OCI-LY7 (cell line): Measurements from ENCODE around the gene PPP1R9B. TPM values are rescaled to one million over a fixed set of nuclear protein-coding genes. Genes with fewer than 3 reads are reported as not detected.

ENCODE experiments used
- Bru-seq: library from RNA; stranded (reverse); fragments of 400-500 nt; gene quantifications from one replicate; lab custom pipeline; 2021; lab: Mats Ljungman, UMichigan
- BruChase-seq, 2 experiments: library from RNA; stranded (reverse); fragments of 400-500 nt; gene quantifications; one replicate each; lab custom pipeline; 2021; lab: Mats Ljungman, UMichigan
- BruUV-seq: library from RNA; stranded (reverse); fragments of 400-500 nt; replicated peaks from 2 replicates; lab custom pipeline; 2021; lab: Mats Ljungman, UMichigan
- CTCF ChIA-PET: fragments of 300-600 bp; sonication (Branson Sonifier 250); formaldehyde crosslinking; loops from one replicate; lab custom pipeline; 2022; ENCODE audit warnings: antibody characterized with exemption; ENCODE audit not compliant: unreplicated experiment; lab: Charles Lee
- POLR2A ChIA-PET: fragments of 300-600 bp; sonication (Branson Sonifier 250); formaldehyde crosslinking; loops from one replicate; lab custom pipeline; 2022; ENCODE audit warnings: antibody characterized with exemption; lab: Charles Lee
- DNase-seq: peaks from one replicate; pipeline ENCODE4 v3.0.0-alpha.2; 2015; ENCODE audit warnings: low spot score
- H2AFZ ChIP-seq: fragments of 200-600 bp; sonication (generic), shearing (Covaris generic); 2 replicates; pipeline ENCODE4 v1.6.1; 2014; ENCODE audit warnings: mild to moderate bottlenecking, antibody characterized with exemption, low read length, moderate library complexity
- H3K27ac ChIP-seq: fragments of 200-600 bp; sonication (generic); 2 replicates; pipeline ENCODE4 v1.5.1; 2014; ENCODE audit warnings: mixed run types, low read depth, mild to moderate bottlenecking, moderate library complexity, low read length, inconsistent platforms; ENCODE audit not compliant: poor library complexity, severe bottlenecking
- H3K36me3 ChIP-seq: fragments of 200-600 bp; sonication (generic); 2 replicates; pipeline ENCODE4 v1.6.1; 2014; ENCODE audit warnings: mild to moderate bottlenecking, antibody characterized with exemption, low read length, moderate library complexity, mixed read lengths; ENCODE audit not compliant: insufficient read depth
- H3K4me1 ChIP-seq: fragments of 200-600 bp; sonication (generic); 2 replicates; pipeline ENCODE4 v1.5.1; 2014; ENCODE audit warnings: mild to moderate bottlenecking, low read length; ENCODE audit not compliant: insufficient read depth, poor library complexity, severe bottlenecking
- H3K4me2 ChIP-seq: fragments of 200-600 bp; sonication (generic); 2 replicates; pipeline ENCODE4 v1.6.1; 2014; ENCODE audit warnings: mild to moderate bottlenecking, low read length
- H3K4me3 ChIP-seq: fragments of 200-600 bp; sonication (generic); 2 replicates; pipeline ENCODE4 v1.5.1; 2014; ENCODE audit warnings: mild to moderate bottlenecking, low read depth, low read length; ENCODE audit not compliant: poor library complexity, severe bottlenecking
- H3K79me2 ChIP-seq: fragments of 200-600 bp; sonication (generic); 2 replicates; pipeline ENCODE4 v1.6.1; 2016; ENCODE audit warnings: low read depth, mild to moderate bottlenecking, low read length, moderate library complexity, mixed read lengths; ENCODE audit not compliant: insufficient read depth
- H3K9me2 ChIP-seq: fragments of 200-600 bp; sonication (generic); 2 replicates; pipeline ENCODE4 v1.6.1; 2016; ENCODE audit warnings: mild to moderate bottlenecking, low read length, mixed read lengths; ENCODE audit not compliant: insufficient read depth
- H3K9me3 ChIP-seq: fragments of 200-600 bp; sonication (generic); 2 replicates; pipeline ENCODE4 v1.6.1; 2014; ENCODE audit warnings: mild to moderate bottlenecking, mixed run types, low read length, mixed read lengths
- H4K20me1 ChIP-seq: fragments of 200-600 bp; sonication (generic); 2 replicates; pipeline ENCODE4 v1.6.1; 2014; ENCODE audit warnings: mild to moderate bottlenecking, antibody characterized with exemption, low read length, moderate library complexity, mixed read lengths; ENCODE audit not compliant: insufficient read depth
- EZH2phosphoT487 ChIP-seq: fragments of 200-600 bp; sonication (generic); IDR thresholded peaks from 2 replicates; pipeline ENCODE4 v1.6.1; 2018; ENCODE audit warnings: low read depth, borderline replicate concordance, mild to moderate bottlenecking, mixed run types, antibody characterized with exemption, low read length, moderate library complexity, mixed read lengths
- intact Hi-C: fragments of 100-400 bp; cut with micrococcal nuclease; formaldehyde crosslinking; loops from one replicate; pipeline ENCODE4 v1.10.0; 2022; ENCODE audit not compliant: unreplicated experiment
- long read RNA-seq: library from polyadenylated mRNA; stranded (forward); transcript quantifications from one replicate; pipeline ENCODE4 v2.0.0, GENCODE V29; 2022
- total RNA-seq, 2 experiments: library from RNA; depleted of rRNA in 1 of 2; stranded (reverse); fragments of >200 nt in 1 of 2; shearing (Covaris generic) in 1 of 2; gene quantifications; 2 replicates each; pipeline ENCODE4 v1.2.3, GENCODE V29; 2014 to 2022
- TF ChIP-seq, protein P1 (sequence below): fragments of 200-600 bp; sonication (generic); conservative IDR thresholded peaks from 2 replicates; pipeline ENCODE4 v1.5.1; 2014; ENCODE audit warnings: mild to moderate bottlenecking, antibody characterized with exemption, low read length, moderate library complexity, mixed read lengths

The PPP1R9B gene, protein sequence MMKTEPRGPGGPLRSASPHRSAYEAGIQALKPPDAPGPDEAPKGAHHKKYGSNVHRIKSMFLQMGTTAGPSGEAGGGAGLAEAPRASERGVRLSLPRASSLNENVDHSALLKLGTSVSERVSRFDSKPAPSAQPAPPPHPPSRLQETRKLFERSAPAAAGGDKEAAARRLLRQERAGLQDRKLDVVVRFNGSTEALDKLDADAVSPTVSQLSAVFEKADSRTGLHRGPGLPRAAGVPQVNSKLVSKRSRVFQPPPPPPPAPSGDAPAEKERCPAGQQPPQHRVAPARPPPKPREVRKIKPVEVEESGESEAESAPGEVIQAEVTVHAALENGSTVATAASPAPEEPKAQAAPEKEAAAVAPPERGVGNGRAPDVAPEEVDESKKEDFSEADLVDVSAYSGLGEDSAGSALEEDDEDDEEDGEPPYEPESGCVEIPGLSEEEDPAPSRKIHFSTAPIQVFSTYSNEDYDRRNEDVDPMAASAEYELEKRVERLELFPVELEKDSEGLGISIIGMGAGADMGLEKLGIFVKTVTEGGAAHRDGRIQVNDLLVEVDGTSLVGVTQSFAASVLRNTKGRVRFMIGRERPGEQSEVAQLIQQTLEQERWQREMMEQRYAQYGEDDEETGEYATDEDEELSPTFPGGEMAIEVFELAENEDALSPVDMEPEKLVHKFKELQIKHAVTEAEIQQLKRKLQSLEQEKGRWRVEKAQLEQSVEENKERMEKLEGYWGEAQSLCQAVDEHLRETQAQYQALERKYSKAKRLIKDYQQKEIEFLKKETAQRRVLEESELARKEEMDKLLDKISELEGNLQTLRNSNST
- total RNA-seq (2014; rRNA removed; shearing (Covaris generic)) (45.3 and 73.2 TPM in 2 replicates), total RNA-seq (2022) (73.9 and 87.0 TPM in 2 replicates), Bru-seq, nascent RNA (percentile 64 among the genes with signal in this experiment), BruChase-seq, experiment 1, labeled RNA remaining after a 6-hour chase (percentile 82 among the genes with signal in this experiment), BruChase-seq, experiment 2, labeled RNA remaining after a 2-hour chase (percentile 84 among the genes with signal in this experiment)
- long read RNA-seq, full-length matches to known transcripts: 8 of 24 reads
- long read RNA-seq, partial matches to known transcripts: 5 of 24 reads
- long read RNA-seq, other reads (novel, unspliced or antisense): 11 of 24 reads

DNA sequence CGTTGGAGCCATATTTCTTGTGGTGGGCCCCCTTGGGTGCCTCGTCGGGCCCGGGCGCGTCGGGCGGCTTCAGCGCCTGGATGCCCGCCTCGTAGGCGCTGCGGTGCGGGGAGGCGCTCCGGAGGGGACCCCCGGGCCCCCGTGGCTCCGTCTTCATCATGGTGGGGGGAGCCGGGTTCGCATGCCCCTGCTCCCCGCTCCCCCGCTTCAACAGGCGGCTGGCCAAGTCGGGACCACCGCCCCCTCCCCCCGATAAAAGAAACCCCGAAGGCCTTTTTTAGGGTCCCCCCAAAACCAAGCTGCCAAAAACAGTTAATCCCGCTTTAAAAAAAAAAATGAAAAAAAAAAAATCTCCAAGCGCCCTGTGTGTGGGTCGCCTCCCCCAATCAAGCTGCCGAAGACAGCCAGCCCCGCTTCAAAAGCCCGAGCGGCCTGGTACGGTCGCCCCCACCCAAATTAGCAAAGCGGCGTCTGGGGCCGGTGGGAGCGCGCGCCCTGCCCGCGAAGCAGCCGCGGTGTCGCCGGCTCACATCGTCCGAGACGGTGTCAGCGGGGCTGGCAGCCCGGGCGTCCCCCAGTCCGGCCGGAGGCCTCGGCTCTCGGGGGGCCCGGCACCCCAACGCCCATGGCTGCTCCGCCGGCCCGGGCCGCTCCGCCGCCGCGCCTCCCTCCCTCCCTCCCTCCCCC lies at the start of gene PPP1R9B:
Gene PPP1R9B (minus strand): TSS at position 324 of the 687 bp plus-strand sequence. CDS start 164 bp downstream, at position 160.
- H3K27ac ChIP-seq: peak within 1 kb of the TSS; percentile 87
- peak; percentile 40 for DNase-seq
- H3K79me2 ChIP-seq: peaks cover 53% of the 10 kb centered on the region
- intact Hi-C loops: loop anchor here (1.0 to 10.0 kb wide), 3 partner anchors 11 to 476 kb away; partner anchors contain the start of genes PDK2 and SPOP
- ChIA-PET POLR2A (interaction anchor here (0.6 kb wide), 3 partner anchors 32 to 129 kb away, joined by 4 to 6 read pairs (median 4); no protein-coding TSS in a partner anchor), CTCF (no interaction called here)
- peak within 1 kb of the TSS; percentile 98 for H3K4me2 ChIP-seq
- H3K36me3 ChIP-seq: peaks cover 35% of the 10 kb centered on the region
- TF ChIP-seq EZH2phosphoT487: no peak
- TF ChIP-seq, protein P1, sequence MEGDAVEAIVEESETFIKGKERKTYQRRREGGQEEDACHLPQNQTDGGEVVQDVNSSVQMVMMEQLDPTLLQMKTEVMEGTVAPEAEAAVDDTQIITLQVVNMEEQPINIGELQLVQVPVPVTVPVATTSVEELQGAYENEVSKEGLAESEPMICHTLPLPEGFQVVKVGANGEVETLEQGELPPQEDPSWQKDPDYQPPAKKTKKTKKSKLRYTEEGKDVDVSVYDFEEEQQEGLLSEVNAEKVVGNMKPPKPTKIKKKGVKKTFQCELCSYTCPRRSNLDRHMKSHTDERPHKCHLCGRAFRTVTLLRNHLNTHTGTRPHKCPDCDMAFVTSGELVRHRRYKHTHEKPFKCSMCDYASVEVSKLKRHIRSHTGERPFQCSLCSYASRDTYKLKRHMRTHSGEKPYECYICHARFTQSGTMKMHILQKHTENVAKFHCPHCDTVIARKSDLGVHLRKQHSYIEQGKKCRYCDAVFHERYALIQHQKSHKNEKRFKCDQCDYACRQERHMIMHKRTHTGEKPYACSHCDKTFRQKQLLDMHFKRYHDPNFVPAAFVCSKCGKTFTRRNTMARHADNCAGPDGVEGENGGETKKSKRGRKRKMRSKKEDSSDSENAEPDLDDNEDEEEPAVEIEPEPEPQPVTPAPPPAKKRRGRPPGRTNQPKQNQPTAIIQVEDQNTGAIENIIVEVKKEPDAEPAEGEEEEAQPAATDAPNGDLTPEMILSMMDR: no peak
- peak within 1 kb of the TSS; percentile 89 for H3K4me3 ChIP-seq
- peak within 1 kb of the TSS; percentile 64; the same call in 1 of the 2 replicates for H2AFZ ChIP-seq
- H4K20me1 ChIP-seq: peaks cover 22% of the 10 kb centered on the region
- H3K9me2 ChIP-seq: no peaks in the 10 kb centered on the region
- BruUV-seq: TSS peak; percentile 89
- H3K9me3 ChIP-seq: no peaks in the 10 kb centered on the region
- H3K4me1 ChIP-seq: peaks cover 50% of the 10 kb centered on the region

DNA sequence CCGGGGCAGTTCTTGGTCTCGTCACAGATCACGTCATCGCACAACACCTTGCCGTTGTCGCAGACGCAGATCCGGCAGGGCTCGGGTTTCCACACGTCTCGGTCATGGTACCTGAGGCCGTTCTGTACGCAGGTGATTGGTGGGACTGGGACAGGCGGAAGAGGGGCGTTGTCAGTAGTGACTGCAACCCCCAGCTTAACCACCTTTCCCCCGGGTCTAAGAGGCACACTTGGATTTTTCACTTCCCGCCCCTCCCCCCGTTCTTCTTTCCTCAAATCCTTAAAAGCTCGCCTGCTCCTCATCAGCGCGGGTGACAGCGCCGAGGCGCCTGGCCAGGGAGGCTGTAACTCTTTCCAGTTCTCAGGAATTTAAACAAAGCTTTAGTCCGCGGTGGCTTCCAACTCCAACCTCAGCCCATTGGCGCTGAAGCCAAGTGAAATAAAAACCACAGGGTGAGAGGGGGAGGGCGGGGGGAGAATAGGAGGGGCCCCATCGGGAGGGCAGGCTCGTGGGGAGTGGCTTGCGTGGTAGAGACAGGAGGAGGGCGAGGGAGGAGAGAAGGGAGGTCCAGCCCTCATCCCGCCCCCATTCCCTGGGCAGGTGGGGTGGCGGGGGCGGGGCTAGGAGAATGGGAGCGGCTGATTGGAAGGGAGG lies 49.5 kb upstream of the PPP1R9B start:
- Histone ChIP-seq H2AFZ (peak overlapping the region; percentile 40; the same call in 1 of the 2 replicates), H3K9me2 (no peaks in the 10 kb centered on the region), H3K9me3 (no peaks in the 10 kb centered on the region), H3K79me2 (no peaks in the 10 kb centered on the region), H4K20me1 (no peaks in the 10 kb centered on the region; the same call in 1 of the 2 replicates), H3K4me2 (peak overlapping the region; percentile 75), H3K4me1 (peaks cover 8% of the 10 kb centered on the region), H3K36me3 (no peaks in the 10 kb centered on the region), H3K27ac (no peak overlapping the region), H3K4me3 (peak overlapping the region; percentile 55)
- TF ChIP-seq, protein P1: no peak
- no peak for TF ChIP-seq EZH2phosphoT487
- peak; percentile 37 for DNase-seq
- BruUV-seq: no TSS peak
- POLR2A ChIA-PET: interaction anchor here (0.6 to 0.7 kb wide), 3 partner anchors 12 to 129 kb away, joined by 3 to 7 read pairs (median 7); partner anchors contain the start of gene SGCA
- intact Hi-C loops: loop anchor here (1.0 kb wide), 2 partner anchors 73 to 97 kb away; no protein-coding TSS in a partner anchor
- CTCF ChIA-PET: interaction anchor here (0.6 to 1.2 kb wide), 6 partner anchors 13 to 232 kb away, joined by 3 to 12 read pairs (median 4); partner anchors contain the start of gene TMEM92
